ENCODE data around the gene LPGAT1. TPM values are rescaled to one million over a fixed set of nuclear protein-coding genes. Genes with fewer than 3 reads are reported as not detected.
"Not testable (repeated sequence)": the region's sequence is repeated elsewhere in the genome, so short reads cannot be mapped to it uniquely, and the experiment has no call there.

LPGAT1 gene
- total and polyA plus RNA-seq, 11 donors, result 5.6 to 40.0 (median 25.0) TPM

DNA sequence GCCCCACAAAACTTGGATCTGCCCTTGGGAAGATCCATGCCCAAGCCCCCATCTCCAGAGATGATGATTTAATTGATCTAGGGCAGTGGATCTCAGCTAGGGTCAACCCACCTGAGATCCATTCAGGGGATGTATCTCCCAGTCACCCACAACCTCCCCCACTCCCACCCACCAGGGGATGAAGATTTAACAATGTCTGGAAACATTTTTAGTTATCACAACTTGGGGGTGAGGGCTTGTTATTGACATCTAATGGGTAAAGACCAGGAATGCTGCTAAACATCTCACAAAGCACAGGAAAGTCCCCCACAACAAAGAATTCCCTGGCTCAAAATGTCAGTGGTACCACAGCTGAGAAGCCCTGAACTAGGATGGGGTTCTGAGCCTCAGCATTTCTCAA lies 45.0 kb upstream of the LPGAT1 start:
- H3K27me3 ChIP-seq, result peaks cover 0 to 4% (median 0%) of the 10 kb centered on the region in 9 donors
- DNase-seq (no peak), ATAC-seq (no peak)
- no peaks in the 10 kb centered on the region for H3K36me3 ChIP-seq
- no peak for TF ChIP-seq CTCF (IDR thresholded peaks at IDR 0.05)
- TF ChIP-seq POLR2A (IDR thresholded peaks at IDR 0.05), result no peak
- no peak overlapping the region for H3K27ac ChIP-seq
- no peaks in the 10 kb centered on the region for H3K4me1 ChIP-seq
- H3K9me3 ChIP-seq, result no peaks in the 10 kb centered on the region
- H3K4me3 ChIP-seq, result no peak overlapping the region
- intact Hi-C loops (cut with DNase I), result no loop called here

GRCh38 chr1:211874521-211875347 lies 44.2 kb upstream of the LPGAT1 start:
- peaks cover 0 to 4% (median 0%) of the 10 kb centered on the region in 9 donors for H3K27me3 ChIP-seq
- no peak overlapping the region for H3K27ac ChIP-seq
- no peak overlapping the region for H3K4me3 ChIP-seq
- WGBS, 4 donors, result 81 to 92% (median 84%) methylated on average over 22 to 25 of the region's 25 CpGs
- H3K4me1 ChIP-seq, result no peaks in the 10 kb centered on the region
- TF ChIP-seq CTCF (IDR thresholded peaks at IDR 0.05) (no peak), POLR2A (IDR thresholded peaks at IDR 0.05) (no peak)
- no peaks in the 10 kb centered on the region for H3K9me3 ChIP-seq
- intact Hi-C loops (cut with DNase I), result no loop called here
- no peaks in the 10 kb centered on the region for H3K36me3 ChIP-seq
- DNase-seq (peak in 1 of 5 donors; percentile 31), ATAC-seq (peak; percentile 49 to 75 (median 58))

DNA sequence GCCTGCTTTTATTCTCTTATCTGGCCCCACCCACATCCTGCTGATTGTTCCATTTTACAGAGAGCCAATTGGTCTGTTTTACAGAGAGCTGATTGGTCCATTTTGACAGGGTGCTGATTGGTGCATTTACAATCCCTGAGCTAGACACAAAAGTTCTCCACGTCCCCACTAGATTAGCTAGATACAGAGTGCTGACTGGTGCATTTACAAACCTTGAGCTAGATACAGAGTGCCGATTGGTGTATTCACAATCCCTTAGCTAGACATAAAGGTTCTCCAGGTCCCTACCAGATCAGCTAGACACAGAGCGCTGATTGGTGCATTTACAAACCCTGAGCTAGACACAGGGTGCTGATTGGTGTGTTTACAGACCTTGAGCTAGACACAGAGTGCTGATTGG lies 43.2 kb upstream of the LPGAT1 start:
- H3K4me1 ChIP-seq; intact Hi-C loops (cut with DNase I); H3K36me3 ChIP-seq; H3K9me3 ChIP-seq; ATAC-seq; H3K4me3 ChIP-seq; H3K27ac ChIP-seq; DNase-seq; H3K27me3 ChIP-seq: not testable (repeated sequence)
- WGBS, 4 donors, result 90 to 94% (median 92%) methylated on average over 3 of the region's 3 CpGs

DNA sequence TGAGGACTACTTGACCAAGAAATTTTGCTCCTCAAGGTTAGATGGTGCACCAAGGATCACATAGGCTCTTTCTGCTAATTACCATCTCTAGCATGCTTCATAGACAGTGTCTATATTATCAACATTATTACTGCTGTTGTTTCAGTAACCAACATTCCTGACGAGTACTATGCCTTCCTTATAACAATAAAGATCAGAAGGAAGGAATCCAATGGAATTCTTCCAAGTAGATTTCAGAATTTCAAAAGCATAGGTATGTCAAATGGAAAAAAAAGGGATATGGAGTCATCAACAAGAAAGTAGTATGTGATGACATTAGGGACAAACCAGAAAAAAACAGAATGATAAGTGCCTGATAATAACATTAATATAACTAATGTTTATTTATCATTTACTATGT lies 39.6 kb upstream of the LPGAT1 start:
- H3K27ac ChIP-seq, result no peak overlapping the region
- intact Hi-C loops (cut with DNase I), result no loop called here
- H3K36me3 ChIP-seq, result no peaks in the 10 kb centered on the region
- TF ChIP-seq CTCF (IDR thresholded peaks at IDR 0.05) (no peak), POLR2A (IDR thresholded peaks at IDR 0.05) (no peak)
- H3K9me3 ChIP-seq, result peaks cover 0 to 24% (median 6%) of the 10 kb centered on the region in 12 donors
- WGBS, 4 donors, result 53 to 76% (median 65%) methylated on average over 1 of the region's 1 CpG
- ATAC-seq, result no peak
- H3K4me1 ChIP-seq, result no peaks in the 10 kb centered on the region
- DNase-seq, result no peak
- no peak overlapping the region for H3K4me3 ChIP-seq
- H3K27me3 ChIP-seq, result peaks cover 0 to 4% (median 0%) of the 10 kb centered on the region in 9 donors

All from heart left ventricle (tissue), 16 donors.